K562 (cell line): Measurements from ENCODE around the gene PLEKHA6. TPM values are rescaled to one million over a fixed set of nuclear protein-coding genes. Genes with fewer than 3 reads are reported as not detected.

ENCODE experiments used
- HDAC2 ChIP-seq: fragments of 450-650 bp; IDR thresholded peaks from 2 replicates; pipeline ENCODE4 v1.6.1; 2016; ENCODE audit warnings: mild to moderate bottlenecking
- HLTF ChIP-seq: fragments of 450-650 bp; IDR thresholded peaks from 2 replicates; pipeline ENCODE4 v1.6.1; 2016
- NFIC ChIP-seq: fragments of 450-650 bp; IDR thresholded peaks from 2 replicates; pipeline ENCODE4 v1.6.1; 2017; ENCODE audit warnings: mild to moderate bottlenecking, inconsistent platforms
- PATZ1 ChIP-seq: fragments of 250-450 bp; sonication (Bioruptor Pico); IDR thresholded peaks from 2 replicates; pipeline ENCODE4 v1.5.0; 2020; ENCODE audit warnings: mild to moderate bottlenecking, borderline replicate concordance
- RHOXF2B ChIP-seq: fragments of 250-450 bp; sonication (Bioruptor Pico); conservative IDR thresholded peaks from 2 replicates; pipeline ENCODE4 v1.5.1; 2021
- ZNF146 ChIP-seq: IDR thresholded peaks from one replicate; pipeline ENCODE4 v1.6.1; 2018; ENCODE audit warnings: missing compliant biosample characterization; ENCODE audit not compliant: unreplicated experiment
- ZNF512 ChIP-seq: IDR thresholded peaks from 2 replicates; pipeline ENCODE4 v1.6.1; 2016; ENCODE audit warnings: missing genetic modification characterization, missing compliant biosample characterization
- polyA plus RNA-seq, 8 experiments: library from polyadenylated mRNA; depleted of rRNA in 4 of 8; stranded (reverse) in 5 of 8; unstranded in 3 of 8; fragments of >200 nt; fragmentation: Nextera tagmentation in 2 of 8; fragmentation: Illumina TruSeq in 1 of 8; extraction: Ambion mirVana in 2 of 8; extraction: Trizol in 1 of 8; gene quantifications; 2 replicates each; pipeline versions ENCODE4 v1.2.1 to v1.2.3, GENCODE V29; 2011 to 2014; ENCODE audit warnings: inconsistent platforms in 1 of 8, missing spikeins in 1 of 8
- total RNA-seq, 7 experiments: library from RNA; depleted of rRNA in 6 of 7; stranded (reverse); fragments of >200 nt in 6 of 7; fragmentation: Illumina TruSeq in 2 of 7; extraction: Trizol in 2 of 7; gene quantifications; 2 replicates each; pipeline versions ENCODE4 v1.2.1 to v1.2.3, GENCODE V29; 2011 to 2021; ENCODE audit warnings: low replicate concordance in 1 of 7
- TF ChIP-seq, protein P1 (sequence below): fragments of 250-450 bp; sonication (Bioruptor Pico); IDR thresholded peaks from 2 replicates; pipeline ENCODE4 v1.8.0; 2022; ENCODE audit warnings: inconsistent platforms, mild to moderate bottlenecking, moderate library complexity, borderline replicate concordance

Gene PLEKHA6
- total and polyA plus RNA-seq, 9 of the 15 experiments (the other 6 are each of a cell fraction or from before 2014, with no cell fraction given): under 0.01 to 0.33 (median 0.01) TPM; not detected in 4

GRCh38 chr1:204181116-204181515, 178.6 kb downstream of the PLEKHA6 start (continued):
- TF ChIP-seq, protein P1, sequence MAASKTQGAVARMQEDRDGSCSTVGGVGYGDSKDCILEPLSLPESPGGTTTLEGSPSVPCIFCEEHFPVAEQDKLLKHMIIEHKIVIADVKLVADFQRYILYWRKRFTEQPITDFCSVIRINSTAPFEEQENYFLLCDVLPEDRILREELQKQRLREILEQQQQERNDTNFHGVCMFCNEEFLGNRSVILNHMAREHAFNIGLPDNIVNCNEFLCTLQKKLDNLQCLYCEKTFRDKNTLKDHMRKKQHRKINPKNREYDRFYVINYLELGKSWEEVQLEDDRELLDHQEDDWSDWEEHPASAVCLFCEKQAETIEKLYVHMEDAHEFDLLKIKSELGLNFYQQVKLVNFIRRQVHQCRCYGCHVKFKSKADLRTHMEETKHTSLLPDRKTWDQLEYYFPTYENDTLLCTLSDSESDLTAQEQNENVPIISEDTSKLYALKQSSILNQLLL: no peak
- no peak for TF ChIP-seq ZNF146 (CRISPR knock-in tag)
- TF ChIP-seq PATZ1 (CRISPR knock-in tag): no peak
- TF ChIP-seq ZNF512 (tag): no peak
- no peak for TF ChIP-seq HLTF
- no peak for TF ChIP-seq NFIC
- TF ChIP-seq HDAC2: no peak
- no peak for TF ChIP-seq RHOXF2B (CRISPR knock-in tag)
